Measurements from ENCODE around the gene GRK5. TPM values are rescaled to one million over a fixed set of nuclear protein-coding genes. Genes with fewer than 3 reads are reported as not detected.

GRK5 gene
- total RNA-seq (2021): 1.1 and 1.2 TPM in 2 replicates
- long read RNA-seq, partial matches to known transcripts: 0 of 2 reads
- long read RNA-seq, other reads (novel, unspliced or antisense): 2 of 2 reads

DNA sequence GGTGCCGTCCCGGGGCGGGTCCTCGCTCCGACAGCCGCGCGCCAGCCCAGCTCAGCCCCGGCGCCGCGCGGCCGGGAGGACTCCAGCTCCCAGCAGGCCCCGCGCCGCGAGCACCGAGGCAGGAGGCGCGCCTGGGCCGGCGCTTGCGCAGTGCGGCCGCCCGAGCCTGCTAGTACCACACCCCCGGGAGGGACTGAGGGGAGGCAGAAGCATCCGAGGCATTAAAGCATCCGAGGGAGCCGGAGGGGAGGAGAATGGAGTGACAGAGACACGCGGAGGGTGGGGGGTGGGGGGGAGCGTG lies at the start of gene GRK5:
GRK5 (plus strand) TSS at position 206 of the 301 bp plus-strand sequence. CDS start 347 bp downstream, outside the sequence.
- Mint-ChIP-seq H3K4me3 (peak within 1 kb of the TSS; percentile 77 to 92), H3K27ac (peak within 1 kb of the TSS; percentile 78 to 97 (median 95); a peak in 3 of 7 replicates), H3K36me3 (ENCODE audit: insufficient read depth in 1 of 3, low read depth in 3 of 3) (no peaks in the 10 kb centered on the region; a peak in 1 of 7 replicates), H3K27me3 (ENCODE audit: low read depth) (peaks cover 24% of the 10 kb centered on the region), H3K4me1 (peaks cover 45 to 46% of the 10 kb centered on the region in 2 experiments), H3K9me3 (no peaks in the 10 kb centered on the region; a peak in 2 of 5 replicates)
- no peak within 1 kb of the TSS for H3T11ph ChIP-seq (ENCODE audit: low read length)
- no peak within 1 kb of the TSS for H2BK15ac ChIP-seq (ENCODE audit: low read depth, low read length)
- H2AFZ ChIP-seq (ENCODE audit: low read length): no peak within 1 kb of the TSS
- no peak within 1 kb of the TSS for H3K56ac ChIP-seq (ENCODE audit: insufficient read length, low read depth, low read length)
- no peak within 1 kb of the TSS; the same call in 1 of the 2 replicates for H3K4ac ChIP-seq (ENCODE audit: low read depth, low read length)
- no peak within 1 kb of the TSS for H2BK120ac ChIP-seq (ENCODE audit: low read depth, low read length, poor library complexity, severe bottlenecking)
- H2BK20ac ChIP-seq (ENCODE audit: low read depth, low read length, poor library complexity, severe bottlenecking): no peak within 1 kb of the TSS
- H4K5ac ChIP-seq (ENCODE audit: insufficient read length, low read depth, low read length): no peak within 1 kb of the TSS
- no CpG with 5 or more reads among the region's 34 CpGs for WGBS (ENCODE audit: extremely low coverage, insufficient read length, low lambda C conversion rate)
- H2BK5ac ChIP-seq (ENCODE audit: insufficient read length, low read length): no peak within 1 kb of the TSS
- H2AK5ac ChIP-seq (ENCODE audit: insufficient read length, low read length): no peak within 1 kb of the TSS
- H4K20me1 ChIP-seq (ENCODE audit: control insufficient read depth, insufficient read depth, insufficient read length): no peaks in the 10 kb centered on the region
- H4K91ac ChIP-seq (ENCODE audit: insufficient read length, low read depth, low read length): no peak within 1 kb of the TSS
- DNase-seq: peak; percentile 94
- H3K23ac ChIP-seq (ENCODE audit: insufficient read length, low read depth, low read length): no peak within 1 kb of the TSS
- no peak within 1 kb of the TSS for H2BK12ac ChIP-seq (ENCODE audit: insufficient read length, low read depth, low read length)
- H3K79me1 ChIP-seq (ENCODE audit: insufficient read depth, low read depth, low read length, poor library complexity, severe bottlenecking): no peaks in the 10 kb centered on the region
- H3K27ac ChIP-seq (ENCODE audit: insufficient read length, low read depth, low read length): no peak within 1 kb of the TSS
- peaks cover 12% of the 10 kb centered on the region; the same call in 1 of the 2 replicates for H3K27me3 ChIP-seq (ENCODE audit: insufficient read depth, low read length)
- no peak within 1 kb of the TSS for H4K8ac ChIP-seq (replicated peaks; ENCODE audit: insufficient read length, low read depth, low read length)
- TF ChIP-seq, protein P1, sequence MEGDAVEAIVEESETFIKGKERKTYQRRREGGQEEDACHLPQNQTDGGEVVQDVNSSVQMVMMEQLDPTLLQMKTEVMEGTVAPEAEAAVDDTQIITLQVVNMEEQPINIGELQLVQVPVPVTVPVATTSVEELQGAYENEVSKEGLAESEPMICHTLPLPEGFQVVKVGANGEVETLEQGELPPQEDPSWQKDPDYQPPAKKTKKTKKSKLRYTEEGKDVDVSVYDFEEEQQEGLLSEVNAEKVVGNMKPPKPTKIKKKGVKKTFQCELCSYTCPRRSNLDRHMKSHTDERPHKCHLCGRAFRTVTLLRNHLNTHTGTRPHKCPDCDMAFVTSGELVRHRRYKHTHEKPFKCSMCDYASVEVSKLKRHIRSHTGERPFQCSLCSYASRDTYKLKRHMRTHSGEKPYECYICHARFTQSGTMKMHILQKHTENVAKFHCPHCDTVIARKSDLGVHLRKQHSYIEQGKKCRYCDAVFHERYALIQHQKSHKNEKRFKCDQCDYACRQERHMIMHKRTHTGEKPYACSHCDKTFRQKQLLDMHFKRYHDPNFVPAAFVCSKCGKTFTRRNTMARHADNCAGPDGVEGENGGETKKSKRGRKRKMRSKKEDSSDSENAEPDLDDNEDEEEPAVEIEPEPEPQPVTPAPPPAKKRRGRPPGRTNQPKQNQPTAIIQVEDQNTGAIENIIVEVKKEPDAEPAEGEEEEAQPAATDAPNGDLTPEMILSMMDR (conservative IDR thresholded peaks at IDR 0.05): no peak
- no peaks in the 10 kb centered on the region for H3K79me2 ChIP-seq (ENCODE audit: insufficient read depth, low read length)
- H3K9me3 ChIP-seq (ENCODE audit: control insufficient read depth, low read depth, low read length): no peaks in the 10 kb centered on the region
- H3K4me1 ChIP-seq (ENCODE audit: insufficient read depth, low read length): no peaks in the 10 kb centered on the region
- H3K4me2 ChIP-seq (ENCODE audit: insufficient read depth, insufficient read length, low read length): peak within 1 kb of the TSS; percentile 68
- no peak within 1 kb of the TSS for H3K9ac ChIP-seq (ENCODE audit: extremely low read depth, insufficient read length, low read length)
- H3K23me2 ChIP-seq (ENCODE audit: insufficient read length, low read depth, low read length, poor library complexity, severe bottlenecking): peaks cover 6% of the 10 kb centered on the region
- H3K14ac ChIP-seq (ENCODE audit: insufficient read depth, low read length): peak within 1 kb of the TSS; percentile 89
- H3K18ac ChIP-seq (ENCODE audit: insufficient read length, low read depth, low read length): peak within 1 kb of the TSS; percentile 61

Measured in H9 (cell line).